ENCODE measurements around the gene PTPRN2.

PTPRN2 gene

DNA sequence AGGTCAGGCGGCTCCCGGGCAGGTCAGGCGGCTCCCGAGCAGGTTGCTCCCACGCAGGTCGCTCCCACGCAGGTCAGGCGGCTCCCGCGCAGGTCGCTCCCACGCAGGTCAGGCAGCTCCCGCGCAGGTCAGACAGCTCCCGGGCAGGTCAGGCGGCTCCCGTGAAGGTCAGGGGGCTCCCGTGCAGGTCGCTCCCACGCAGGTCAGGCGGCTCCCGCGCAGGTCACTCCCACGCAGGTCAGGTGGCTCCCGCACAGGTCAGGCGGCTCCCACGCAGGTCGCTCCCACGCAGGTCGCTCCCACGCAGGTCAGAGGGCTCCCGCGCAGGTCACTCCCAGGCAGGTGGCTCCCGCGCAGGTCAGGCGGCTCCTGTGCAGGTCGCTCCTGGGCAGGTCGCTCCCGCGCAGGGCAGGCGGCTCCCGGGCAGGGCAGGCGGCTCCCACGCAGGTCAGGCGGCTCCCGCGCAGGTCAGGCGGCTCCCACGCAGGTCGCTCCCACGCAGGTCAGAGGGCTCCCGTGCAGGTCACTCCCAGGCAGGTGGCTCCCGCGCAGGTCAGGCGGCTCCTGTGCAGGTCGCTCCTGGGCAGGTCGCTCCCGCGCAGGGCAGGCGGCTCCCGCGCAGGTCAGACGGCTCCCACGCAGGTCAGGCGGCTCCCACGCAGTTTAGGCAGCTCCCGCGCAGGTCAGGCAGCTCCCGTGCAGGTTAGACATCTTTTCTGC, 30.7 kb downstream of the PTPRN2 start:
- no peak for DNase-seq (ENCODE audit: low read depth in 1 of 2, low spot score in 1 of 2)

DNA sequence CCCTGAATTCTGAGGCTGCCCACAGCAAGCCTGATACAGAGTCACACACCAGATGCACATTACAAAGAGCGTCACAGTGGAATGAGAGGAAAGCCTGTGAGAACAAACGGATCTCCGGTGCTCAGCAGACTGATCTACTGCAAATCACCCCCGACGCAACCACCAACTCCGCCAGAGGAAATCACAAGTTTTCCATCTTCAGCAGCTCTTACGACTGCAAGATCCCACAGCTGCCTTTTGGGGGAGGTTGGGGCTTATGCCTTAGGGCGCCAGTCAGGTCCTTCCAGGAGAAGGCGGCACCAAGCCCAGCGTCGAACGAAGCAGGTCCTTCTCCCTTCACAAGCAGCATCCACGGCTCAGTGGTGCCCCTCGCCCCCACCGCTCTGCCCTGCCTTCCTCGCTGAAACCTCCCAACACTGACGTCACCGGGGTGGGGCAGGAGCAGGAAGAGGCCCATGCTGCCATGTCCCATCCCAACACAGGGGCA, 32.5 kb downstream of the PTPRN2 start:
- no peak for DNase-seq (ENCODE audit: low read depth in 1 of 2, low spot score in 1 of 2)

DNA sequence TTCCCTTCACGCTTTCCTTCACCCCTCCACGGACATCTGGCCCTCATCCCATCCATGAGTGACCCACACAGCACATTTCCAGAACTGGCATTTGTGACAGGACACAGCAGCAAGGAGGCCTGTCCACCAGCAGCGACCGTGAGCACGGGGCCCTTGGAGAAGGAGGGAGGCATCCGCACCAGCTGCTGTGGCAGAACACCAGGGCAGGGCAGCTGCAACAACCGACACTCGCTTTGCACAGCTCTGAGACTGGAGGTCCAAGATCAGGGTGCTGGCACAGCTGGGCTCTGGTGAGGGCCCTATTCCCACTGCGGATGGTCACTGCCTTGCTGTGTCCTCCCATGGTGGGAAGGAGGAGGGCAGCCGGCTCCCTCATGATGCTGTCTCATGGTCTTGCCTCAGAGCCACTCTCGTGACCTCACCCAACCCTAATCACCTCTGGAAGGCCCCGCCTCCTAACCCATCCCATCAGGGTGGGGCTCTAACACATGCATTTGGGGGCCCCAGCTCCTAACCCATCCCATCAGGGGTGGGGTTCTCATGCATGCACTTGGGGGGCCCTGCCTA, 36.7 kb downstream of the PTPRN2 start:
- no peak for DNase-seq (ENCODE audit: low read depth in 1 of 2, low spot score in 1 of 2)

DNA sequence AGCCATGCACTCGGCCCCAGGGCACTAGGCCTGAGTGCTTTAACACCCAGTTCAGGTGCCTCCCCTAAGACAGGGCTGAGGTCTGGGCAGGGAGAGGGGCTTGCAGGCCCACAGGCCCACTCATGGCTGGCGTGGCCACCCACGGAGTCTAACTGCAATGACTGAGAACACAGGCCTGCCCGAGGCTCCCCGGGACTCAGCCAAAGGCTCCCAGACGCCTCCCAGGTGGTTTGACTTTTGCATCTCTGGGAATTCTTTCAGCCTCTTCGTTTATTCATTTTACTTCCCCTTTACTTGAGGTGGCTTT, 37.3 kb downstream of the PTPRN2 start:
- no peak for DNase-seq (ENCODE audit: low read depth in 1 of 2, low spot score in 1 of 2)

DNA sequence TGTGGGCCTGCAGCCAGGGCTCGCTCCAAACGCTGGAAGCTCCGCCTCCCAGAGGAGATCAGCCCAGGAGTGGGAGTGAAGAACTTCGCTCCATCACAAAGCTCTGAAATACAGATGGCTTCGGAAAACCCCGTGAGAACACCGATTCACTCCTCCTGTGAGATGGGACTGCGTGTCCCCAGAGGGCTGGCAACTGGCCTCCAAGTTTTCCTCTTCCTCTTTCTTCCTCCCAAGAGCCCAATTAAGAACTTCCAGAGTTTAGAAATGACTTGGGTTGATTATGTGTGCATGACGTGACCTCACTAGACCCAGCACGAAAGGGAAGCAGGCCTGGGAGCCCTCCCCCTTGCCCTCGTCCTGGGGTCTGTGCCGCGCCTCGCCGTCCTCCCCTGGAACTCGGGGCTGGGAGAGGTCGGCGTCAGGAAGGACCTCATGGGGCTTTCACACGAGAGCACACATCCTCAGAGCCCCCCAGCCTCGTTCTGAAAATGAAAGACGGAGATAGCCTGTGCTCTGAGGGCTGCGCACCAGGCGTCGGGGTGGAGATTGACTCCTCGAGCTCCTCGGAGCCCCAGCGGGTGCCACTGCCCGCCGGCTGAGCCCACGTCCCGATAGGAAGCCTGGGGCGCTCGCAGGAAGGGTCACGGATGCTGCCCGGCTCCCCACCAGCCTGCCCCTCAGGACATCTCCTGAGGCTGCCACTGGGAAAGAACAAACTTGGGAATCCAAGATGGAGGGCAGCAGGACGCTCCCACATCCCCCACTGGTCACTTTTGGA, 37.8 kb downstream of the PTPRN2 start:
- no peak for DNase-seq (ENCODE audit: low read depth in 1 of 2, low spot score in 1 of 2)

DNA sequence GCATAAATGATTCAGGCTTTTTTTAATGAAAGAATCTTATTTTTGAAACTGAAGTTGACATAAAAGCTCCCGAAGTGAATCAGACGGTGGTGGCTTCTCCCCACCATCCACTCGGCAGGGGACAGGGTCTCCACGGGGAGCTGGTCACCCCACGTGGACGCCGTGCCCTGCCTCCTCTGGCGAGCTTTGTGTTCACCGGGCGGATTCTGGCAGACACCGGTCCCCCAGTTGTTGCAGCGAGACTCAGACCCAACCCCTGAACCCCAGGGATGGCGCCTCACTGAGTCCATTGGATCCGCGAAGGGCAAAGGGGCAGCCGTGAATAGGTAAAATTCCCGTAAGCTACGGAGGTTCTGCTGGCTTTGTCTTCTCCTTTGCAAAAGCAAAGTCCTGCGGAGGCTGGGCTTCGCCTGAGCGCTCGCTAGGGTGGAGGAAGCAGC, 38.4 kb downstream of the PTPRN2 start:
- DNase-seq (ENCODE audit: low read depth in 1 of 2, low spot score in 1 of 2): no peak

DNA sequence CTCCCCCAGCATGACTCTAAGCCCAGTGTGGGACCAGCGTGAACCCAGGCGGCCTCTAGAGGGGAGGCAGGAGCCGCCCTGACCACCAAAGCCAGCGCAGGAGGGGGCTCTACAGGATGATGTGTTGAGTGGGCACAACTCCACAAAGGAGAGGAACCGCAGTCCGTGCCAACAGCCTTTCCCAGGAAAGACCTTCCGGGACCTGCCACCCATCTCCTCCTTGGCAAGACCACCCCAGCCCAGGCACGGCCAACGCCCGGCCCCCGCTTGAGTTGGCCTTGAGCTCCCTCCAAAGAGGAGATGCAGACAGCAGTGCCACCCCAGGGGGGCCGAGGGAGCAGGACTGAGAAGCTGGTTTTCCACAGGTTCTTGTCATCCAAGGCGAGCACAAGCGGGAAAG, 38.9 kb downstream of the PTPRN2 start:
- no peak for DNase-seq (ENCODE audit: low read depth in 1 of 2, low spot score in 1 of 2)

DNA sequence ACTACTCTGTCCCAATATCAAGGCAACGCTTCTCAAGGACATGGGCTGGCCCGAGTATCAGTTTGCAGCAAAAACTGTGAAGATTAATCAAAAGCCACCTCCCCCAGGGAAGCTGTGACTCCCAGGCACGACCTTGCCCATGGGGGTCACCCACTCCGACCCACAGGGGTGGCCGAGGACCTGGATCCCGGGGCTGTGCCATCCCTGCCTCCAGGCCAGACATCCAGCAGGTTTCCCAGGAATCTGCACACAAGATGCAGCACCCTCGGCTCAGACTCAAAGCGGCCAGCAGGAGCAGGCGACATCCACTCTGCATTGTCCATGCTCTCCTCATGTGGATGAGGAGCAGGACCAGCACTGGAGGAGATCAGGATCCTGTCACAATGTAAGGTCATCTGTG, 39.8 kb downstream of the PTPRN2 start:
- no peak for DNase-seq (ENCODE audit: low read depth in 1 of 2, low spot score in 1 of 2)

DNA sequence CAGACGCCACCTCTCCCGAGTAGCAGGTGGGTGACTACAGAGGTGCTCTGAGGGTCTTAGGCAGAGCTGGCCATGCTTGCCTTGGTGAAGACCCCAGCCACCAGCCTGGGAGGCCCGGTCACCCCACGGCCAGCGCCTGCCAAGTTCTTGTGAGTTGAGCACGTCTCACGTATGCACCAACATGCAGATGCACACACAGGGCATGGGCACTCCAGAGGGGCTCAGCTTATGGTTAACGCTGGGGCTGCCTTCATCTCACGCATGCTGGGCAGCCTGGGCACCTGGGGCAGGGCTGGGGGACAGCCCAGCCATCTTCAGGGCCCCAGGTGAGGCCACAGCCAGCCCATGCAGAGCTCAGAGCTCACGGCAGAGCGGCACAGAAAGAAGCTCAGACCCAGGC, 41.0 kb downstream of the PTPRN2 start:
- DNase-seq (ENCODE audit: low read depth in 1 of 2, low spot score in 1 of 2): no peak

DNA sequence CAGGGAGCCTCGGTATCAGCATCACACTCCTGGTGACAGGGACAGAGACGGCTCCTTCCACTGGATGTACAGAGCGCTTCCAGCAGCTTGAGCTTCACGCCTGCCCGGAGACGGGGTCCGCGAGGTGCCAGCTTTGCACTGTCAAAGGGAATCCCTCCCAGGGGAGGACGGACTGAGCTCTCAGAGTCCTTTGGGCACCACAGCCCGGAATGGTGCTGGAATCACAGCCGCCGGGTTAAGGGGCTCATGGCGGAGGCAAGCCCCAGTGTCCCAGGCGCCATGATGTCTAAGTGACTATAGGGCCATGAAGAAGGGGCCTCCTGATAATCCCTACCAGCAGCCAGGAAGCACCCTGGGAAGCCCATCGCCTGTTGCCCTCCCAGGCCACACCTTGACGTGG, 41.4 kb downstream of the PTPRN2 start:
- DNase-seq (ENCODE audit: low read depth in 1 of 2, low spot score in 1 of 2): no peak

DNA sequence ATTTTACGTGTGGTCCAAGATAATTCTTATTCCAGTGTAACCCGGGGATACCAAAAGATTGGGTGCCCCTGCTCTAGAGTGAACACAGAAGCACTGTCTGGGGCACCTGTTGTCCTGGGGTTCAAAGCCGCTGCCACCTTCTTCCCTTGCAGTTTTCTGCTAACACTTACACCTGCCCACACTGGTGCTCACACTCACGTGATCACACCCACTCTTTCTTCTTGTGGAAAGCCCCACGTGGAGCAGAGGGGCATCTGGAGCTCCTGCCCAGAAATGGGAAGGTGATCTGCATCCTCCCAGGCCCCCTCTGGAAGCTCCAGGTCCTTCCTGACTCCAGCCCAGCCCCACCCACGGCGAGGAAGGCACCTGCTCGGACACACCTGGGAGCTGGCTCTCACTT, 42.9 kb downstream of the PTPRN2 start:
- DNase-seq (ENCODE audit: low read depth in 1 of 2, low spot score in 1 of 2): no peak

DNA sequence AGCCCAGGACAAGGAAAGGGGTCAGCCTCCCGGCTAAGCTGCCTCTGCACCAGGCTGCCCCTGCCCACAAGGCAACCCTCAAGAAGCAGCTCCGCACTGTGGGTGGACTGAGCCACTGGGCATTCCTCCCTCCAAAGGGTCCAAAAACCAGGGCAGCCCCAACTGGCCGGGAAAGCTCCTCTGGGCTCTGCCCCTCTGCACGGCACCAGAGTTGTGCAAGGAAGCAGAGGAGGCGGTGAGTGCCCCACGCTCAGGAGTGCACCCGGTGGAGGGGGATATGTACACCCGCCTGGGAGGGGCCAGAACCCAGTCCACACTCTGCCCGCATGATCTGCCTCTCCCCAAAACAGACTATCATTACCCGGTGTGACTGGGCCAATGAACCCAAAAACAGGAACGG, 43.8 kb downstream of the PTPRN2 start:
- DNase-seq (ENCODE audit: low read depth in 1 of 2, low spot score in 1 of 2): no peak

DNA sequence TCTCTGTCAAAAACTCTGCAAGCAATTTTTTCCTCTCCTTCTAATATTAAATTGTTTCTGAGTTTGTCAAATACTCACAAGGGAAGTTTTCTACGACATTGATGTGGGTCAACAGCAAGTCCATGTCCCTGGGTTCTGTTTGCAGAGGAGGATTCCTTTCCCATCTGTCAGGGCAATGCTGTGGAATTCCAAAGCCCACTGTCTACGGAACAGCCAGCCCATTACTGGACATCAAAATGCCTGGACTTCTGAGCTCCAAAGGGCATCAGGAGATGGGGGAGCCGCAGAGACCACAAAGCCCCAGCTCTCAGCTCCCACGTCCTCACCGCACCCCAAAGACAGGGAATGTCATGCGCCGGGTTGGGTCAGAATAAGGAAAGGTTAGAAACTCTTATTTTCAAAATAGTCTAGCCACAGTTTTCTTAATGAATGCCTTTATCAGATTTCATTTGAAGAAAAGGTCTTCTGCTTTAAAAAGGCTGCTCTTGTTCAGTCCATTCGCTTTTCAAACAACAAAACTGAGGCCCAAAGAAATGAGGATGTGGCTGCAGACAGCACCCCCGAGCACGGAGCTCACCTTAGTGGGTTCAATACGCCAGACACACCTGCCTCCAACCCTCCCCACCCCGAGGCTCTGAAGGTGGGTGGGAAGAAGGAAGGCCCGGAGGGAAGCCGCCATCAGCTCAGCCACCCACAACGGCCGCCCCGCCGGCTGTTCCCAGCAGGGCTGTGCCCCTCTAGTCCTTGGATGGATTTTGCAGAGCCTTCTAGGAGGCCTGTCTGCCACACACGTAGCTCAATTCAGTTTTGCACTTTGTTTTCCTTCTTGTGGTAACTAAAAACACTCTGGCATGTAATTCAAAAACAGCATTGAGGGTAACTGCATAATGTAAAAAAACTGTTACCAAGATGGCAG, 44.7 kb downstream of the PTPRN2 start:
- no peak for DNase-seq (ENCODE audit: low read depth in 1 of 2, low spot score in 1 of 2)

DNA sequence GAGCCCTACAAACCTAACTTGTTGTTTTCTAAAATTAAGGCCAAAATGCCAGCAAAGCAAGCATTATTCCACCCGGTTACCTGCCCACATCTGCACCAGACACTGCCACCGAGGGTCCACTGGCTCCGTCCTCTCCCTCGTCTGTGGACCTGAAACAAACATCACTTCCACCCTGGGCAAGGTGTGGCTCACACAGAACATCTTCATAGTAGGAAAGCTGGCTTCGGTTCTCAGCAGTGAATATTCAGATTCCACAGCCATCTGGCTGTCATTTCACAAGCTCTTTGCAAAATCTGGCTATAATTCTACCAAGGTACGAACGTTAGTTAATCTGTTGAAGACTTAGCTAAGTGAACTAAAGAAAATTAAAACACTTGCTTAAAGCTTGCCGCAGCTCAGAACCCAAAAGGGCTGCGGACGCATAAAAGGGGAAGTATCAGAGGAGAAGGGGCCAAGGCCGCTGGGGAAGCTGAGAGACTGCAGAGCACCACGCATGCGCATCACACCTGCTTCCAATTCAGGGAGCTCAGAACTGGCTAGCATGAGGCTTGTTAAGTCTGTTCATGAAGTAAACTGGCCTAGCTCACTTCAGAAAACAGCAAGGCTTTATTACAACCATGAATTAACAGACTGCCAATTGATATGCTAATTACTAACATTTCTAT, 46.1 kb downstream of the PTPRN2 start:
- no peak for DNase-seq (ENCODE audit: low read depth in 1 of 2, low spot score in 1 of 2)

DNA sequence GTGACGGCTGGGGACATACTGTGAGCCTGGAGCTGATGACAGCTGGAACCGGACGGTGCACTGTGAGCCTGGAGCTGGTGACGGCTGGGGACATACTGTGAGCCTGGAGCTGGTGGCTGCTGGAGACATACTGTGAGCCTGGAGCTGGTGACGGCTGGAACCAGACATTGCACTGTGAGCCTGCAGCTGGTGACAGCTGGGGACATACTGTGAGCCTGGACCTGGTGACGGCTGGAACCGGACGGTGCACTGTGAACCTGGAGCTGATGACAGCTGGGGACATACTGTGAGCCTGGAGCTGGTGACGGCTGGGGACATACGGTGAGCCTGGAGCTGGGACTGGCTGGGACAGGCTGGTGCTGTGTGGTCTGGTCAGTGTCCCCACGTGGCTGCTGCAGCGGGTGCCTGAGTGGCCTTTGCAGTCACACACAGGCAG, 47.9 kb downstream of the PTPRN2 start:
- no peak for DNase-seq (ENCODE audit: low read depth in 1 of 2, low spot score in 1 of 2)

DNA sequence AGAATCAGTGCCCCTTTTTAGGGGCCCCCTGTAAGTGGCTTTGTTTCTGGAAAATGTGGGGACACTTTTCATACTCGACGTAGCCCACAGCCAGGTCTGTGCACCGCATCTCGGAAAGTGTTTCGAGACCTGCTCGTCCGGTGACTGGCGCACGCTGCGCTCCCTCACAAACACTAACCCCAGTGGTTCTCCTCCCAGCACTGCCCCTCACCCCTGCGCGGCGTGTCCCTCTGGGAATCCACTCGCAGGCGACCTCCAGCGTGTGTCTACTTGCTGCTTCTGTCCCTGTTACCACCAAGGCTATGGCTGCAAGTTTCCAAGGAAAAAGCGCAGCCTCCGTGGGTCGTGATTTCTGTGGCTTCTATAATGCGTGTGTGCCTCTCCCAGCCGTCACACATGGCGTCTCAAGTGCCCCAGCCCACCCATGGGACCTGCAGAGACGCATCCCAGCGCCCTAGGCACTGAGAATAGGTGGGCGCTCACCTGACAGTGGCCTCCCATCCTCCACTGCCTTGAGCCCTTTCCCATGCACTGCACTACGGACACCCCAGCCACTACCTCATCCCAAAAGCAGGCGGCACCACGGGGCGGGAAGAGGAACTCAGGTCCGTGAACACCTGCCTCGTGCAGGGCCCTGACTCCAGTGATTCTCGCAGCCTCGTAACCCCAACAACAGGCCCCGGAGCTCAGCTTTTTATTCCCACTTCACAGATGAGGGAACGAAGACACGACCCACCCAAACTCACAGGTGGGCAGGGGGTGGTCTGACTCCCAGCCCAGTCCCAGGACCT, 49.3 kb downstream of the PTPRN2 start:
- DNase-seq (ENCODE audit: low read depth in 1 of 2, low spot score in 1 of 2): no peak

DNA sequence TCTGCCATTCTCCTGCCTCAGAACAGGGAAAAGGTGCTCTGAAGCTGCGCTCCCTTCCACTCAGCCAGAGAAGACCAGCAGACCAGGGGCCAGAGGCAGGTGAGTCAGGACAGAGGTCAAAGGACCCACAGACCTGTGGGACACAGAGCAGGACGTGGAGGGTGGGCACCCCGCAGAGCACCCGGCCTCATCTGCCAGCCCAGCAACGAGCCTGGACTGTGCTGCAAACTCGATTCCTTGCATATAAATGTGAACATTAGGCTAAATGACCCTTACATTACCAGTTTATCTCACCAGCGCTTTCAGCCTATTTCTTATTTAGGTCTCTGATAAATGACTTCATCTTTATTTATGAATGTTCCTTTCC, 50.1 kb downstream of the PTPRN2 start:
- no peak for DNase-seq (ENCODE audit: low read depth in 1 of 2, low spot score in 1 of 2)

DNA sequence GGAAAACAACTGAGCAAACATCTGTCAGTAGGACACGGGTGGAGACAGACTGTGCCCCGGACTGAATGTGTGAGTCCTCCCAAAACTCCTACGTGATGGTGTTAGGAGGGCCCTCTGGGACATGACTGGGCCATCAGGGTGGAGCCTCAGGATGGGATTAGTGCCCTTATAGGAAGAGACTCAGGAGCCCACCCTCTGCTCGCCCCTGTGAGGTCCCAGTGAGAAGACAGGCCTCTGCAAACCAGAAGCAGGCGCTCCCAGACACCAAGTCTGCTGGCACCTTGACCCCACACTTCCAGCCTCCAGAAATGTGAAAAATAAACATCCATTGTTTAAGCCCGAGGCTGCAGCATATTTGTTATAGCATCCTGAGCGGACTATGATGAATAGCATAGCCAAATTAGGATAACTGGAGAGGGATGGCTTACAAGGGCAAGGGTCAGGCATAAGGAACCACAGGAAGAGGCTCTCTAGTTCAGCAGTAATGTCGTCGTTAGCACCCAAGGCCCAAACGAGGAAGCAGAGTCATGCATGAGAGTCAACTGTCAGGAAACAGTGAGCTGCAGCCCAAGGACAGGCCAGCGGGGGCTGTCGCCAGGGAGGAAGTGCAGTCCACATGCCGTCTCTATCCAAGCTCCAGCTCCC, 50.6 kb downstream of the PTPRN2 start:
- DNase-seq (ENCODE audit: low read depth in 1 of 2, low spot score in 1 of 2): no peak

DNA sequence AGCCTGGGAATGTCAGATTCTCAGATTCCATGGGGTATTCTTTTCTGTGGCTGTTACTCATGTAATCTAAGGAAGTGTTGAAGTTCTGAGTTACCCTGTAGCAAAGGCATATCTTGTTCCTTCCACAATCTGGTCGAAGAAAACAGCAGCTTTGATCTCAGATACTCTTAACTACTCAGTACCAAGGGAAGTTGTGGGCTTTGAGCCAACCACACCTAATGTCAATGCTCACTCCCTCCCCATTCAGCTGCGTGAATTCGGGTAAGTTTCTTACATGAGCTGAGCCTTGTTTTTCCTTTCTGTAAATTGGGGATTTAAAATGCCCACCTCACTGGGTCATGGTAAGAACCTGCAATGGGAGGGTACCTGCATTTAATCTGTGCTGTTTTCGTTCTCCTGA, 52.5 kb downstream of the PTPRN2 start:
- no peak for DNase-seq (ENCODE audit: low read depth in 1 of 2, low spot score in 1 of 2)

DNA sequence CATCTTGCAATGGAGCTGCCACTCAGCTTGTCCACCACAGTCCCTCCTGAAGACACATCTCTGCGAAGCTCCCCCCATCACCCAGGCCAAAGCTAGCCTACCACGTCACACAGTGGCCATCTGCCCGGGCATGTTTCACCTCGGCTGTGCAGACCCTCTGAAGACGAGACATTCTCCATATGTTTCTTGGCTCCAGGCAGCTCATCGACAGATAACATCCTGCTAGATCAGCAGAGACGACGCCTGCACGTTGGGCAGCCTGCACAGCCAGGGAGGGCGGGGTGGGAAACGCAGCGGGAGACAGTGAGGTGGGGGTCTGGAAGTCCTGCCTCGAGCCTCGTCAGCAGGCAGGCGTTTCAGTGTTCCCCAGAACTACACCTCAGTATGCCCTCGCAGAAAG, 53.0 kb downstream of the PTPRN2 start:
- DNase-seq (ENCODE audit: low read depth in 1 of 2, low spot score in 1 of 2): no peak
